Omental fat pad (tissue), 4 donors: ENCODE data around the gene CASZ1. TPM values are rescaled to one million over a fixed set of nuclear protein-coding genes. Genes with fewer than 3 reads are reported as not detected.

Experiments used
- ATAC-seq: fragments of 150-250 bp; one replicate; pipeline ENCODE4 v1.9.1; 2016; ENCODE audit warnings: mild to moderate bottlenecking, moderate library complexity; ENCODE audit not compliant: low FRiP score
- DNase-seq: peaks from one replicate; pipeline ENCODE4 v3.0.0-alpha.2; 2019; ENCODE audit warnings: low spot score
- total RNA-seq, 4 donors: library from RNA; depleted of rRNA; stranded (reverse); fragments of >200 nt; gene quantifications; one replicate each; pipeline ENCODE4 v1.1.0, GENCODE V29; 2016
- TF ChIP-seq, protein P1 (sequence below), 3 donors: fragments of 450-650 bp; IDR thresholded peaks; one replicate each; pipeline ENCODE4 v1.5.1; 2016 to 2017; ENCODE audit warnings: antibody characterized with exemption in 3 of 3, mild to moderate bottlenecking in 3 of 3, moderate library complexity in 2 of 3

Gene CASZ1
- total RNA-seq, 4 donors from 2014 or later = 2.5 to 7.9 (median 6.0) TPM

DNA sequence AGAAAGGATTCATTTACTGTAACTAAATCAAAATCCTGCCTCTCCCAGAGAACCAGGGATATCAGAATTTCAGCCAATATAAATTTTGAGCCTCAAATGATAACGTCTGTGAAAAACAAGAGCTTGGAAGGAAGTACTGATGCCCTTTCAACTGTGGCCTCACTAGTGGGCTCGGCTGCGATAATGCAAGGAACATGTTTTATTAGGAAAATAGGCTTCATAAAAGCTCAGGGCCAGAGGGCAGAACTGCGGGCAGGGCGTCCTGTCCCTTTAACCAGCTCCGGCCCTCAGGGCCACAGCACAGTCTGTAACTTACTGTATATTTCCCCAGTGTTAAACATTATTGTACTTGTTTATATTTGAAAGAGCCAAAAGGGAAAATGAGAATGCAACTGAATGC, 199.7 kb downstream of the CASZ1 start:
- DNase-seq = no peak
- ATAC-seq = no peak
- TF ChIP-seq, protein P1, sequence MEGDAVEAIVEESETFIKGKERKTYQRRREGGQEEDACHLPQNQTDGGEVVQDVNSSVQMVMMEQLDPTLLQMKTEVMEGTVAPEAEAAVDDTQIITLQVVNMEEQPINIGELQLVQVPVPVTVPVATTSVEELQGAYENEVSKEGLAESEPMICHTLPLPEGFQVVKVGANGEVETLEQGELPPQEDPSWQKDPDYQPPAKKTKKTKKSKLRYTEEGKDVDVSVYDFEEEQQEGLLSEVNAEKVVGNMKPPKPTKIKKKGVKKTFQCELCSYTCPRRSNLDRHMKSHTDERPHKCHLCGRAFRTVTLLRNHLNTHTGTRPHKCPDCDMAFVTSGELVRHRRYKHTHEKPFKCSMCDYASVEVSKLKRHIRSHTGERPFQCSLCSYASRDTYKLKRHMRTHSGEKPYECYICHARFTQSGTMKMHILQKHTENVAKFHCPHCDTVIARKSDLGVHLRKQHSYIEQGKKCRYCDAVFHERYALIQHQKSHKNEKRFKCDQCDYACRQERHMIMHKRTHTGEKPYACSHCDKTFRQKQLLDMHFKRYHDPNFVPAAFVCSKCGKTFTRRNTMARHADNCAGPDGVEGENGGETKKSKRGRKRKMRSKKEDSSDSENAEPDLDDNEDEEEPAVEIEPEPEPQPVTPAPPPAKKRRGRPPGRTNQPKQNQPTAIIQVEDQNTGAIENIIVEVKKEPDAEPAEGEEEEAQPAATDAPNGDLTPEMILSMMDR (IDR thresholded peaks at IDR 0.05) = no peak

GRCh38 chr1:10594595-10595223, 201.7 kb downstream of the CASZ1 start:
- no peak for ATAC-seq
- TF ChIP-seq, protein P1 (IDR thresholded peaks at IDR 0.05) = no peak

GRCh38 chr1:10593750-10594149, 202.7 kb downstream of the CASZ1 start:
- TF ChIP-seq, protein P1 (IDR thresholded peaks at IDR 0.05) = no peak
- no peak for ATAC-seq
- DNase-seq = no peak

More at GRCh38 chr1:10594595-10595223, 201.7 kb downstream of the CASZ1 start:
- DNase-seq = no peak

DNA sequence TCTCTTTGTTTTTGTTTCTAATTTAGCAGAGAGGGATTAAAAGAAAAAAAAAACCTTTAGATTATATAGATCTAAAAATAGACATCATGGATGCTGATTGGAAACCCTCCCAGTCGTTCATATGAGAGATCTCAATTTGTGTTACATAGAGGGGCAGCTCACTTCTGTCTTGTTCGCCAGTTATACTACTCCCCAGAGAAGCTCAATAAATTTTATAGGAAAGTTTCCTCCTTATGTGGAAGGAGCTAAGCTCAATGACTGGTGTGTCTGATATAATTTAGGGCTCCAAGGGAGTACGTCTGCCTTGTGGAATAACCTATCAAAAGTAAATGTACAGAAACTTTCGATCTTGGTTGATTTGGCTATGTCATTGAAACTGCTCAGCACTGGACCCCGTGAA, 204.1 kb downstream of the CASZ1 start:
- ATAC-seq (no peak), DNase-seq (no peak)
- TF ChIP-seq, protein P1 (IDR thresholded peaks at IDR 0.05) = no peak

DNA sequence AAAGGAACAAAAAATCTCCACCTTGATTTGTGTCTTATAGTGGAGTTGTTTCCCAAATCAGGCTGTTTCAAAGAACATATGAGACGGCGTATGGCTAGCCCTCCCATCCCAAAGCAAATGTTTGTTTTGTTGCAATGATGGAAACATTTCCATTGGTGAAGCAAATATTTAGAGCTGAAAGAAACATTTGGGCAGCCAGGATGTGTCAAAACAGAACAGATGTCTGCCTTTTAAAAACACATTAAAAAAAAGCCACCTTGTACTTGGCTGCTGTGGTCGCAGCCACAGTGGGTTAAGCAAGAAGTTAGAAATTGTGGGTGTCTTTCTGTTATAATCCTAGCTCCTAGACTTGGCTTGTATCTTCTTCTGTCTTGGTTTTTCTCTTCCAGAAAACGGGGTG, 205.4 kb downstream of the CASZ1 start:
- TF ChIP-seq, protein P1 (IDR thresholded peaks at IDR 0.05) = no peak
- ATAC-seq = no peak
- no peak for DNase-seq

GRCh38 chr1:10589074-10589473, 207.4 kb downstream of the CASZ1 start:
- TF ChIP-seq, protein P1 (IDR thresholded peaks at IDR 0.05) = no peak
- DNase-seq (no peak), ATAC-seq (no peak)

DNA sequence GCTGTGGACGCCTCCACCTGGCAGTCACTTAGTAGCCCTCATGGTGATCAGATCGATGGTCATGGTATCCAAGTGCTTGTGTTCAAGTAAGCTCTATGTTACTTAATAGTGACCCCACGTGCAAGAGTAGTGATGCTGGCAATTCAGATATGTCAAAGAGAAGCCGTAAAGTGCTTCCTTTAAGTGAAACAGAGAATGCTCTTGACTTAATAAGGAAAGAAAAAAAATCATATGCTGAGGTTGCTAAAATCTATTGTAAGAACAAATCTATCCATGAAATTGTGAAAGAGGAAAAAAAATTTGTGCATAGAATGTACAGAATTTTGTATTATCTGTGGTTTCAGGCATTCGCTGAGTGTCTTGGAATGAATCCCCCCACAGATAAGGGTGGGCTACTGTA, 207.8 kb downstream of the CASZ1 start:
- DNase-seq (no peak), ATAC-seq (no peak)
- TF ChIP-seq, protein P1 (IDR thresholded peaks at IDR 0.05) = no peak
